HuH-7 (cell line): Measurements from ENCODE around the gene CCDC50.

Experiments
- DNase-seq: peaks from one replicate; pipeline ENCODE4 v3.0.0; 2011; ENCODE audit warnings: low spot score

Gene CCDC50

GRCh38 chr3:191379446-191379845 is 50.3 kb downstream of the CCDC50 start:
- no peak for DNase-seq

GRCh38 chr3:191380001-191380400 is 50.8 kb downstream of the CCDC50 start:
- DNase-seq = no peak

- no peak for DNase-seq
Measured at GRCh38 chr3:191381303-191381702, 52.1 kb downstream of the CCDC50 start.

GRCh38 chr3:191382661-191383060 is 53.5 kb downstream of the CCDC50 start:
- no peak for DNase-seq

- no peak for DNase-seq
Measured at GRCh38 chr3:191383124-191383523, 53.9 kb downstream of the CCDC50 start.

- DNase-seq = no peak
Measured at GRCh38 chr3:191385101-191385500, 55.9 kb downstream of the CCDC50 start.

- no peak for DNase-seq
Measured at GRCh38 chr3:191387441-191388077, 58.4 kb downstream of the CCDC50 start.

- DNase-seq = no peak
Measured at GRCh38 chr3:191388823-191389222, 59.6 kb downstream of the CCDC50 start.

GRCh38 chr3:191390580-191390979 is 61.4 kb downstream of the CCDC50 start:
- no peak for DNase-seq

- DNase-seq = no peak
Measured at GRCh38 chr3:191391861-191392808, 62.9 kb downstream of the CCDC50 start.

- DNase-seq = no peak
Measured at GRCh38 chr3:191393146-191393545, 64.0 kb downstream of the CCDC50 start.

GRCh38 chr3:191397771-191398170 is 68.6 kb downstream of the CCDC50 start:
- no peak for DNase-seq

- DNase-seq = no peak
Measured at GRCh38 chr3:191398607-191399006, 69.4 kb downstream of the CCDC50 start.

- DNase-seq = no peak
Measured at GRCh38 chr3:191399918-191400317, 70.7 kb downstream of the CCDC50 start.

GRCh38 chr3:191401775-191402357 is 72.7 kb downstream of the CCDC50 start:
- DNase-seq = no peak

- DNase-seq = no peak
Measured at GRCh38 chr3:191409791-191410359, 80.7 kb downstream of the CCDC50 start.

GRCh38 chr3:191412759-191413158 is 83.6 kb downstream of the CCDC50 start:
- DNase-seq = no peak

GRCh38 chr3:191414286-191414685 is 85.1 kb downstream of the CCDC50 start:
- no peak for DNase-seq

GRCh38 chr3:191414732-191415131 is 85.5 kb downstream of the CCDC50 start:
- DNase-seq = peak; percentile 18

- no peak for DNase-seq
Measured at GRCh38 chr3:191415566-191415965, 86.4 kb downstream of the CCDC50 start.

- DNase-seq = no peak
Measured at GRCh38 chr3:191417457-191417729, 88.2 kb downstream of the CCDC50 start.

- DNase-seq = no peak
Measured at GRCh38 chr3:191420771-191421170, 91.6 kb downstream of the CCDC50 start.

GRCh38 chr3:191424881-191425280 is 95.7 kb downstream of the CCDC50 start:
- no peak for DNase-seq
